Endothelial cell of umbilical vein (primary cell): Measurements from ENCODE around the gene PPP1R13B. TPM values are rescaled to one million over a fixed set of nuclear protein-coding genes. Genes with fewer than 3 reads are reported as not detected.

Experiments used
- BruUV-seq: library from RNA; stranded (reverse); fragments of 400-500 nt; replicated peaks from 2 replicates; lab custom pipeline; 2021; lab: Mats Ljungman, UMichigan
- CTCF ChIA-PET: fragments of 300-600, 350-600 bp; sonication (Branson Sonifier 250); formaldehyde crosslinking; loops from one replicate; lab custom pipeline; 2021; ENCODE audit warnings: antibody characterized with exemption, inconsistent platforms; lab: Charles Lee
- POLR2A ChIA-PET: fragments of 300-600, 350-600 bp; sonication (Branson Sonifier 250); formaldehyde crosslinking; loops from one replicate; lab custom pipeline; 2021; ENCODE audit warnings: antibody characterized with exemption, inconsistent platforms; lab: Charles Lee
- DNase-seq: peaks from one replicate; pipeline ENCODE4 v3.0.0-alpha.2; 2011; ENCODE audit warnings: low read depth, low spot score
- FAIRE-seq: peaks from 2 replicates; lab custom pipeline; 2011; peaks lifted over from hg19 to GRCh38; lab: Jason Lieb, UNC
- H2AFZ ChIP-seq: 2 replicates; pipeline ENCODE4 v1.6.0; 2012; ENCODE audit warnings: low read depth, low read length, control low read depth, inconsistent platforms
- H3K27ac ChIP-seq: 2 replicates; pipeline ENCODE4 v1.5.1; 2011; ENCODE audit warnings: low read depth, mild to moderate bottlenecking, control low read depth, low read length, moderate library complexity; ENCODE audit not compliant: insufficient read depth
- H3K27me3 ChIP-seq, 2 experiments: 2 replicates each; pipeline versions ENCODE4 v1.6.0 to v1.6.1; 2011; ENCODE audit warnings: low read length in 2 of 2, mixed read lengths in 1 of 2; ENCODE audit not compliant: control insufficient read depth in 2 of 2, insufficient read depth in 2 of 2
- H3K36me3 ChIP-seq, 2 experiments: 2 replicates in 1 of 2; 3 replicates in 1 of 2; pipeline ENCODE4 v1.5.1; 2011; ENCODE audit warnings: low read length in 2 of 2, mild to moderate bottlenecking in 1 of 2, moderate library complexity in 1 of 2; ENCODE audit not compliant: control insufficient read depth in 2 of 2, insufficient read depth in 2 of 2; ENCODE audit errors: extremely low read depth in 1 of 2
- H3K4me1 ChIP-seq: 3 replicates; pipeline ENCODE4 v1.5.1; 2011; ENCODE audit warnings: mild to moderate bottlenecking, low read length; ENCODE audit not compliant: control insufficient read depth, insufficient read depth; ENCODE audit errors: extremely low read depth
- H3K4me2 ChIP-seq: 2 replicates; pipeline ENCODE4 v1.6.1; 2011; ENCODE audit warnings: low read length, control low read depth, mixed read lengths; ENCODE audit not compliant: insufficient read depth
- H3K4me3 ChIP-seq, 3 experiments: fragments of 200-600 bp in 1 of 3; sonication (generic), shearing (Covaris generic) in 1 of 3; replicated peaks in 1 of 3; 2 replicates each; pipeline ENCODE4 v1.5.1; 2011 to 2016; ENCODE audit warnings: control low read depth in 3 of 3, low read length in 3 of 3, mild to moderate bottlenecking in 2 of 3, inconsistent platforms in 1 of 3, low read depth in 1 of 3, moderate library complexity in 1 of 3; ENCODE audit not compliant: insufficient read depth in 1 of 3
- H3K79me2 ChIP-seq: 2 replicates; pipeline ENCODE4 v1.6.0; 2012; ENCODE audit warnings: low read length, inconsistent platforms; ENCODE audit not compliant: control insufficient read depth, insufficient read depth
- H3K9ac ChIP-seq: replicated peaks from 2 replicates; pipeline ENCODE3; 2011; ENCODE audit warnings: low read length, control low read depth; ENCODE audit not compliant: insufficient read depth; ENCODE audit errors: extremely low read depth
- H3K9me1 ChIP-seq: replicated peaks from 3 replicates; pipeline ENCODE4 v1.6.0; 2011; ENCODE audit warnings: mild to moderate bottlenecking, low read length; ENCODE audit not compliant: control insufficient read depth, insufficient read depth; ENCODE audit errors: extremely low read depth
- H3K9me3 ChIP-seq: replicated peaks from 2 replicates; pipeline ENCODE4 v1.5.1; 2012; ENCODE audit warnings: low read length, inconsistent platforms; ENCODE audit not compliant: control insufficient read depth, insufficient read depth
- H4K20me1 ChIP-seq: replicated peaks from 2 replicates; pipeline ENCODE3; 2011; ENCODE audit warnings: mild to moderate bottlenecking, low read length; ENCODE audit not compliant: control insufficient read depth, insufficient read depth; ENCODE audit errors: extremely low read depth
- CTCF ChIP-seq, 2 donors: IDR thresholded peaks; 1 replicate in 1 of 2; 2 replicates in 1 of 2; pipeline ENCODE4 v1.5.1; 2011; ENCODE audit warnings: low read length in 2 of 2, mild to moderate bottlenecking in 2 of 2, moderate library complexity in 2 of 2, control low read depth in 1 of 2, inconsistent platforms in 1 of 2, low read depth in 1 of 2; ENCODE audit not compliant: insufficient read depth in 1 of 2; ENCODE audit errors: extremely low read depth in 1 of 2
- EZH2 ChIP-seq: IDR thresholded peaks from 2 replicates; pipeline ENCODE4 v1.6.1; 2012; ENCODE audit warnings: borderline replicate concordance, low read depth, mild to moderate bottlenecking, moderate library complexity, low read length, inconsistent platforms; ENCODE audit not compliant: severe bottlenecking
- FOS ChIP-seq: IDR thresholded peaks from 2 replicates; pipeline ENCODE4 v1.6.1; 2011; ENCODE audit warnings: mild to moderate bottlenecking, low read length, moderate library complexity, borderline replicate concordance; ENCODE audit not compliant: insufficient read depth
- GATA2 ChIP-seq: IDR thresholded peaks from 2 replicates; pipeline ENCODE4 v1.7.0; 2011; ENCODE audit warnings: low read depth, mild to moderate bottlenecking, moderate library complexity, mixed read lengths, low read length; ENCODE audit not compliant: insufficient read length, insufficient read depth
- JUN ChIP-seq: IDR thresholded peaks from 2 replicates; pipeline ENCODE4 v1.6.1; 2011; ENCODE audit warnings: borderline replicate concordance, low read depth; ENCODE audit not compliant: insufficient read length, insufficient read depth
- MAX ChIP-seq: IDR thresholded peaks from 2 replicates; pipeline ENCODE4 v1.6.1; 2011; ENCODE audit not compliant: insufficient read depth, insufficient read length
- MYC ChIP-seq: IDR thresholded peaks from one replicate; pipeline ENCODE4 v1.6.1; 2011; ENCODE audit warnings: mild to moderate bottlenecking, low read depth, low read length
- POLR2A ChIP-seq: IDR thresholded peaks from 2 replicates; pipeline ENCODE4 v1.6.1; 2012; ENCODE audit warnings: low read depth, mild to moderate bottlenecking, control low read depth, low read length
- POLR2AphosphoS5 ChIP-seq: IDR thresholded peaks from 2 replicates; pipeline ENCODE4 v1.6.1; 2012; ENCODE audit warnings: low read depth, mild to moderate bottlenecking, control low read depth, low read length, moderate library complexity; ENCODE audit not compliant: insufficient read depth
- dilution Hi-C: fragments of 300-500 bp; cut with MboI; formaldehyde crosslinking; loops from one replicate; pipeline ENCODE4 v1.15.0; 2019; ENCODE audit warnings: low sequenced_read_pairs; ENCODE audit not compliant: extremely low pct_ligation_motif_present
- intact Hi-C: fragments of 100-400 bp; cut with micrococcal nuclease; formaldehyde crosslinking; loops from one replicate; pipeline ENCODE4 v1.10.0; 2022
- polyA plus RNA-seq, 4 experiments: library from polyadenylated mRNA; depleted of rRNA in 3 of 4; stranded (reverse) in 3 of 4; unstranded in 1 of 4; fragments of >200 nt; gene quantifications; 2 replicates each; pipeline versions ENCODE4 v1.2.1 to v1.2.3, GENCODE V29; 2011 to 2012; ENCODE audit warnings: missing spikeins in 1 of 4
- total RNA-seq: library from RNA; stranded (reverse); gene quantifications from 2 replicates; pipeline ENCODE4 v1.2.3, GENCODE V29; 2021

PPP1R13B gene
- total and polyA plus RNA-seq, 2 donors (not counting 3 experiments of a cell fraction or from before 2014, with no cell fraction given): 10.0 to 30.0 TPM

DNA sequence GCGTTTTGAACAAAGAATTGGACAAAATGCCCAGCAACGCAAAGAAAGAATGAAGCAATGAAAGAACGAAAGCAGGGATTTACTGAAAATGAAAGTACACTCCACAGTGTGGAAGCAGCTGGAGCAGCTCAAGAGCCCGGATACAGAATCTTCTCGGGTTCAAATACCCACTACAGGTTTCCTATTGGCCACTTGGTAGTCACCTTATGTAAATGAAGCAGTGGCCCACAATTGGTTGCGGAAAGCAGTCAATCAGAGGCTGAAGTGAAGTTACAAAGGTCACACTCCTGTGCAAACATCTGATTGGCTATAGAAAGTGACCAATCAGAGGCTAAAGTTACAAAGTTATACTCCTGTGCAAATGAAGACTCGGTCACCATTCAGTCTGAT is 15.0 kb upstream of the PPP1R13B start:
- H2AFZ ChIP-seq: no peak overlapping the region
- no peaks in the 10 kb centered on the region for H4K20me1 ChIP-seq
- H3K4me3 ChIP-seq: no peak overlapping the region
- H3K9me3 ChIP-seq: no peaks in the 10 kb centered on the region
- FAIRE-seq: no peak
- CTCF ChIA-PET: interaction anchor here (1.2 kb wide), 1 partner anchor 11 kb away, joined by 4 read pairs; no protein-coding TSS in a partner anchor
- TF ChIP-seq GATA2 (no peak), JUN (no peak), EZH2 (no peak), POLR2A (no peak), CTCF (IDR thresholded peaks at IDR 0.05; ENCODE audit: extremely low read depth in 1 of 2, insufficient read depth in 1 of 2, low read depth in 1 of 2, low read length in 2 of 2) (no peak), FOS (no peak), MYC (no peak), POLR2AphosphoS5 (no peak), MAX (no peak)
- H3K27ac ChIP-seq: no peak overlapping the region
- no peak for DNase-seq
- H3K9ac ChIP-seq: no peak overlapping the region
- H3K4me1 ChIP-seq: peaks cover 10% of the 10 kb centered on the region
- H3K27me3 ChIP-seq: no peaks in the 10 kb centered on the region
- intact Hi-C loops (no loop called here), dilution Hi-C loops (no loop called here)
- no peaks in the 10 kb centered on the region for H3K9me1 ChIP-seq
- H3K4me2 ChIP-seq: no peak overlapping the region
- H3K36me3 ChIP-seq: no peaks in the 10 kb centered on the region
- H3K79me2 ChIP-seq: no peaks in the 10 kb centered on the region
- POLR2A ChIA-PET: no interaction called here
- BruUV-seq: no TSS peak
